A549 (cell line): ENCODE results near the gene IFI44L. TPM values are rescaled to one million over a fixed set of nuclear protein-coding genes. Genes with fewer than 3 reads are reported as not detected.

Experiments used
- ATAC-seq, 2 experiments: fragments of 200-7000 bp in 1 of 2; fragments of >200 bp in 1 of 2; cut with Nextera tagmentation in 1 of 2; cut with Tn5 transposase in 1 of 2; 3 replicates each; pipeline versions ENCODE4 v1.8.0 to v1.9.1; 2018 to 2020; ENCODE audit warnings: mild to moderate bottlenecking in 1 of 2, moderate library complexity in 1 of 2
- CTCF ChIA-PET: fragments of 300-600 bp; sonication (Branson Sonifier 250); formaldehyde crosslinking; extraction: SDS; loops from one replicate; lab custom pipeline; 2021; ENCODE audit warnings: antibody characterized with exemption, inconsistent platforms; lab: Yijun Ruan, JAX
- POLR2A ChIA-PET: fragments of 350-600 bp; formaldehyde crosslinking; extraction: SDS; loops from one replicate; lab custom pipeline; 2021; ENCODE audit warnings: antibody characterized with exemption, inconsistent platforms; lab: Yijun Ruan, JAX
- DNase-seq, 2 experiments: peaks; one replicate each; pipeline versions ENCODE4 v3.0.0 to v3.0.0-alpha.2; 2011 to 2016; ENCODE audit warnings: low read depth in 1 of 2, low spot score in 1 of 2
- FAIRE-seq: peaks from 2 replicates; lab custom pipeline; 2011; peaks lifted over from hg19 to GRCh38; lab: Jason Lieb, UNC
- H3K27ac ChIP-seq, 2 experiments: fragments of >200 bp; sonication (Bioruptor Twin); formaldehyde crosslinking; 3 replicates each; pipeline ENCODE4 v1.5.1; 2016 to 2017
- H3K4me1 ChIP-seq: fragments of >200 bp; sonication (Bioruptor Twin); formaldehyde crosslinking; 3 replicates; pipeline ENCODE4 v1.6.1; 2016
- H3K4me2 ChIP-seq: fragments of >200 bp; sonication (Bioruptor Twin); formaldehyde crosslinking; 3 replicates; pipeline ENCODE4 v1.6.1; 2016
- H3K4me3 ChIP-seq: fragments of >200 bp; sonication (Bioruptor Twin); formaldehyde crosslinking; 3 replicates; pipeline ENCODE4 v1.5.1; 2016
- H3K9me3 ChIP-seq: fragments of >200 bp; sonication (Bioruptor Twin); formaldehyde crosslinking; 3 replicates; pipeline ENCODE4 v1.6.1; 2016
- CHD4 ChIP-seq: fragments of 200-600 bp; sonication (generic); IDR thresholded peaks from 2 replicates; pipeline ENCODE4 v1.6.1; 2016; ENCODE audit warnings: antibody characterized with exemption, mild to moderate bottlenecking, borderline replicate concordance
- HDAC2 ChIP-seq: fragments of 200-600 bp; sonication (generic); IDR thresholded peaks from 2 replicates; pipeline ENCODE4 v1.6.1; 2016
- HEYL ChIP-seq: fragments of 250-450 bp; sonication (Bioruptor Pico); IDR thresholded peaks from 2 replicates; pipeline ENCODE4 v1.8.0; 2021; ENCODE audit warnings: mild to moderate bottlenecking, moderate library complexity
- HOXA7 ChIP-seq: fragments of 250-450 bp; sonication (Bioruptor Pico); IDR thresholded peaks from 2 replicates; pipeline ENCODE4 v1.5.0; 2020; ENCODE audit warnings: mild to moderate bottlenecking, moderate library complexity
- JUN ChIP-seq, 2 experiments: fragments of >200 bp; sonication (Bioruptor Twin); formaldehyde crosslinking; IDR thresholded peaks; 2 replicates in 1 of 2; 3 replicates in 1 of 2; pipeline ENCODE4 v1.6.1; 2016 to 2017
- NR3C1 ChIP-seq: fragments of >200 bp; sonication (Bioruptor Twin); formaldehyde crosslinking; IDR thresholded peaks from 3 replicates; pipeline ENCODE4 v1.6.1; 2017
- PBX3 ChIP-seq: IDR thresholded peaks from 2 replicates; pipeline ENCODE4 v1.6.1; 2012
- POLR2A ChIP-seq: IDR thresholded peaks from 2 replicates; pipeline ENCODE4 v1.6.1; 2012; ENCODE audit warnings: mild to moderate bottlenecking, low read length
- RAD21 ChIP-seq, 2 experiments: fragments of >200 bp in 1 of 2; sonication (Bioruptor Twin) in 1 of 2; formaldehyde crosslinking in 1 of 2; IDR thresholded peaks in 1 of 2; conservative IDR thresholded peaks in 1 of 2; 2 replicates in 1 of 2; 3 replicates in 1 of 2; pipeline ENCODE4 v1.6.1; 2012 to 2018; ENCODE audit warnings: inconsistent platforms in 1 of 2
- RARB ChIP-seq: fragments of 250-450 bp; sonication (Bioruptor Pico); IDR thresholded peaks from 2 replicates; pipeline ENCODE4 v1.8.0; 2021; ENCODE audit warnings: mild to moderate bottlenecking, moderate library complexity
- SMC3 ChIP-seq: fragments of >200 bp; sonication (Bioruptor Twin); formaldehyde crosslinking; IDR thresholded peaks from 3 replicates; pipeline ENCODE4 v1.6.1; 2018; ENCODE audit warnings: inconsistent platforms
- TFCP2L1 ChIP-seq: fragments of 250-450 bp; sonication (Bioruptor Pico); IDR thresholded peaks from 2 replicates; pipeline ENCODE4 v1.5.0; 2021; ENCODE audit warnings: mild to moderate bottlenecking
- WGBS: methylation state at CpG from one replicate; pipeline ENCODE4 v1.1.6; 2017; ENCODE audit errors: missing lambda C conversion rate; 5-methylcytosine and 5-hydroxymethylcytosine counted together
- polyA plus RNA-seq, 4 experiments: library from polyadenylated mRNA; depleted of rRNA in 3 of 4; stranded (reverse); fragments of >200 nt; fragmentation: RNase III in 1 of 4; extraction: RNeasy Plus Mini Kit Qiagen cat#74134 plus additional on column Dnase treatment in 1 of 4; gene quantifications; 2 replicates in 3 of 4; 3 replicates in 1 of 4; pipeline ENCODE4 v1.2.3, GENCODE V29; 2011 to 2017
- TF ChIP-seq, protein P1 (sequence below): IDR thresholded peaks from 2 replicates; pipeline ENCODE4 v1.6.1; 2012
- TF ChIP-seq, protein P2 (sequence below): fragments of >200 bp; sonication (Bioruptor Twin); formaldehyde crosslinking; IDR thresholded peaks from 3 replicates; pipeline ENCODE4 v1.5.1; 2016
- TF ChIP-seq, protein P3 (sequence below): IDR thresholded peaks from 2 replicates; pipeline ENCODE4 v1.6.1; 2012; ENCODE audit warnings: low read depth, borderline replicate concordance

IFI44L gene
- polyA plus RNA-seq, 2 of the 4 experiments (the other 2 are of a cell fraction) = 0.05 TPM; not detected in 1

GRCh38 chr1:78606274-78606673, 14.0 kb upstream of the IFI44L start (continued):
- TF ChIP-seq SMC3 = no peak
- no peak for TF ChIP-seq PBX3
- TF ChIP-seq, protein P1, sequence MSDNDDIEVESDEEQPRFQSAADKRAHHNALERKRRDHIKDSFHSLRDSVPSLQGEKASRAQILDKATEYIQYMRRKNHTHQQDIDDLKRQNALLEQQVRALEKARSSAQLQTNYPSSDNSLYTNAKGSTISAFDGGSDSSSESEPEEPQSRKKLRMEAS = no peak
- no peak for TF ChIP-seq HEYL (CRISPR knock-in tag)

GRCh38 chr1:78607334-78607927, 12.8 kb upstream of the IFI44L start:
- peak; percentile 1 to 13 for DNase-seq
- no peak for TF ChIP-seq POLR2A
- peak; percentile 61 to 65 for TF ChIP-seq RAD21 (conservative IDR thresholded peaks at IDR 0.05 in 1 of 2, IDR thresholded peaks at IDR 0.05 in 1 of 2)
- TF ChIP-seq, protein P2, sequence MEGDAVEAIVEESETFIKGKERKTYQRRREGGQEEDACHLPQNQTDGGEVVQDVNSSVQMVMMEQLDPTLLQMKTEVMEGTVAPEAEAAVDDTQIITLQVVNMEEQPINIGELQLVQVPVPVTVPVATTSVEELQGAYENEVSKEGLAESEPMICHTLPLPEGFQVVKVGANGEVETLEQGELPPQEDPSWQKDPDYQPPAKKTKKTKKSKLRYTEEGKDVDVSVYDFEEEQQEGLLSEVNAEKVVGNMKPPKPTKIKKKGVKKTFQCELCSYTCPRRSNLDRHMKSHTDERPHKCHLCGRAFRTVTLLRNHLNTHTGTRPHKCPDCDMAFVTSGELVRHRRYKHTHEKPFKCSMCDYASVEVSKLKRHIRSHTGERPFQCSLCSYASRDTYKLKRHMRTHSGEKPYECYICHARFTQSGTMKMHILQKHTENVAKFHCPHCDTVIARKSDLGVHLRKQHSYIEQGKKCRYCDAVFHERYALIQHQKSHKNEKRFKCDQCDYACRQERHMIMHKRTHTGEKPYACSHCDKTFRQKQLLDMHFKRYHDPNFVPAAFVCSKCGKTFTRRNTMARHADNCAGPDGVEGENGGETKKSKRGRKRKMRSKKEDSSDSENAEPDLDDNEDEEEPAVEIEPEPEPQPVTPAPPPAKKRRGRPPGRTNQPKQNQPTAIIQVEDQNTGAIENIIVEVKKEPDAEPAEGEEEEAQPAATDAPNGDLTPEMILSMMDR = peak; percentile 55
- TF ChIP-seq SMC3 = peak; percentile 54
- no peak for ATAC-seq
- no peak overlapping the region for H3K4me3 ChIP-seq
- H3K27ac ChIP-seq = no peak overlapping the region
- H3K4me1 ChIP-seq = no peaks in the 10 kb centered on the region
- no peak for FAIRE-seq
- CTCF ChIA-PET = interaction anchor here (0.6 to 3.0 kb wide), 13 partner anchors 10 to 641 kb away, joined by 3 to 24 read pairs (median 5); no protein-coding TSS in a partner anchor
- WGBS = 44% methylated on average over 3 of the region's 5 CpGs
- POLR2A ChIA-PET = no interaction called here
- no peak overlapping the region for H3K4me2 ChIP-seq
- no peaks in the 10 kb centered on the region for H3K9me3 ChIP-seq

GRCh38 chr1:78607944-78608343, 12.3 kb upstream of the IFI44L start:
- H3K9me3 ChIP-seq = no peaks in the 10 kb centered on the region
- FAIRE-seq (no peak), DNase-seq (no peak), ATAC-seq (no peak)
- no peak overlapping the region for H3K27ac ChIP-seq
- no peak overlapping the region for H3K4me2 ChIP-seq
- H3K4me1 ChIP-seq = no peaks in the 10 kb centered on the region
- WGBS = 50% methylated on average over 2 of the region's 4 CpGs
- H3K4me3 ChIP-seq = no peak overlapping the region
- ChIA-PET POLR2A (no interaction called here), CTCF (interaction anchor here (0.6 to 3.0 kb wide), 13 partner anchors 9 to 641 kb away, joined by 3 to 24 read pairs (median 5); no protein-coding TSS in a partner anchor)
- TF ChIP-seq RARB (CRISPR knock-in tag) = no peak
- TF ChIP-seq JUN (IDR thresholded peaks at IDR 0.05) = no peak
- TF ChIP-seq, protein P1 = no peak

- Histone ChIP-seq H3K9me3 (no peaks in the 10 kb centered on the region), H3K4me2 (peak overlapping the region; percentile 30; the same call in 2 of the 3 replicates), H3K4me3 (no peak overlapping the region), H3K4me1 (peaks cover 3% of the 10 kb centered on the region; the same call in 1 of the 3 replicates), H3K27ac (no peak overlapping the region)
- WGBS = 50% methylated on average over 7 of the region's 7 CpGs
- FAIRE-seq = no peak
- CTCF ChIA-PET = interaction anchor here (0.7 to 2.1 kb wide), 19 partner anchors 9 to 494 kb away, joined by 3 to 14 read pairs (median 4); partner anchors contain the start of gene IFI44
- peak; percentile 13 to 74 for DNase-seq
- ATAC-seq = peak; percentile 81 to 89; a peak in 5 of 6 replicates
- TF ChIP-seq NR3C1 (no peak), HDAC2 (no peak), CHD4 (no peak), JUN (IDR thresholded peaks at IDR 0.05) (no peak), HOXA7 (CRISPR knock-in tag) (no peak), SMC3 (peak; percentile 59), RAD21 (conservative IDR thresholded peaks at IDR 0.05 in 1 of 2, IDR thresholded peaks at IDR 0.05 in 1 of 2) (peak; percentile 57 to 67), HEYL (CRISPR knock-in tag) (no peak), TFCP2L1 (CRISPR knock-in tag) (no peak)
- TF ChIP-seq, protein P3, sequence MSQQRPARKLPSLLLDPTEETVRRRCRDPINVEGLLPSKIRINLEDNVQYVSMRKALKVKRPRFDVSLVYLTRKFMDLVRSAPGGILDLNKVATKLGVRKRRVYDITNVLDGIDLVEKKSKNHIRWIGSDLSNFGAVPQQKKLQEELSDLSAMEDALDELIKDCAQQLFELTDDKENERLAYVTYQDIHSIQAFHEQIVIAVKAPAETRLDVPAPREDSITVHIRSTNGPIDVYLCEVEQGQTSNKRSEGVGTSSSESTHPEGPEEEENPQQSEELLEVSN = peak; percentile 43; the same call in 1 of the 2 replicates
- TF ChIP-seq, protein P1 = peak; percentile 69
- TF ChIP-seq, protein P2 = peak; percentile 63
- POLR2A ChIA-PET = no interaction called here
These were observed 2.6 kb upstream of the IFI44L start for GRCh38 chr1:78617615-78618026.
